ENCODE measurements around the gene EPN1.
"Not testable (repeated sequence)": the region's sequence is repeated elsewhere in the genome, so short reads cannot be mapped to it uniquely, and the experiment has no call there.

The EPN1 gene

GRCh38 chr19:55693336-55693974 lies 18.4 kb downstream of the EPN1 start:
- DNase-seq (ENCODE audit: low spot score): no peak

- no peak for DNase-seq (ENCODE audit: low spot score)
Measured at GRCh38 chr19:55694241-55694655, 19.2 kb downstream of the EPN1 start.

GRCh38 chr19:55694656-55695491 lies 19.8 kb downstream of the EPN1 start:
- DNase-seq (ENCODE audit: low spot score): no peak

- DNase-seq (ENCODE audit: low spot score): no peak
Measured at GRCh38 chr19:55695511-55696290, 20.7 kb downstream of the EPN1 start.

- DNase-seq (ENCODE audit: low spot score): no peak
Measured at GRCh38 chr19:55696301-55697068, 21.5 kb downstream of the EPN1 start.

- no peak for DNase-seq (ENCODE audit: low spot score)
Measured at GRCh38 chr19:55697069-55697440, 22.0 kb downstream of the EPN1 start.

- DNase-seq (ENCODE audit: low spot score): no peak
Measured at GRCh38 chr19:55697698-55698097, 22.7 kb downstream of the EPN1 start.

GRCh38 chr19:55698256-55698655 lies 23.2 kb downstream of the EPN1 start:
- DNase-seq (ENCODE audit: low spot score): no peak

GRCh38 chr19:55699221-55699620 lies 24.2 kb downstream of the EPN1 start:
- no peak for DNase-seq (ENCODE audit: low spot score)

GRCh38 chr19:55700813-55701212 lies 25.8 kb downstream of the EPN1 start:
- DNase-seq (ENCODE audit: low spot score): no peak

GRCh38 chr19:55702131-55702627 lies 27.2 kb downstream of the EPN1 start:
- no peak for DNase-seq (ENCODE audit: low spot score)

- no peak for DNase-seq (ENCODE audit: low spot score)
Measured at GRCh38 chr19:55703790-55704215, 28.8 kb downstream of the EPN1 start.

GRCh38 chr19:55704494-55705245 lies 29.6 kb downstream of the EPN1 start:
- no peak for DNase-seq (ENCODE audit: low spot score)

GRCh38 chr19:55705972-55706371 lies 30.9 kb downstream of the EPN1 start:
- no peak for DNase-seq (ENCODE audit: low spot score)

GRCh38 chr19:55711719-55712118 lies 36.7 kb downstream of the EPN1 start:
- DNase-seq (ENCODE audit: low spot score): no peak

- DNase-seq (ENCODE audit: low spot score): no peak
Measured at GRCh38 chr19:55712804-55713631, 38.0 kb downstream of the EPN1 start.

GRCh38 chr19:55716531-55716930 lies 41.5 kb downstream of the EPN1 start:
- no peak for DNase-seq (ENCODE audit: low spot score)

- no peak for DNase-seq (ENCODE audit: low spot score)
Measured at GRCh38 chr19:55717251-55717650, 42.2 kb downstream of the EPN1 start.

- not testable (repeated sequence) for DNase-seq (ENCODE audit: low spot score)
Measured at GRCh38 chr19:55717879-55718711, 43.1 kb downstream of the EPN1 start.

All from RKO (cell line).